HCT116 (cell line): Measurements from ENCODE around the gene TFCP2L1. TPM values are rescaled to one million over a fixed set of nuclear protein-coding genes. Genes with fewer than 3 reads are reported as not detected.

ENCODE experiments used
- ATAC-seq: fragments of 200-7000 bp; cut with Tn5 transposase; 2 replicates; pipeline ENCODE4 v1.9.1; 2020; ENCODE audit warnings: mild to moderate bottlenecking, moderate library complexity
- BruUV-seq: library from RNA; stranded (reverse); fragments of 400-500 nt; replicated peaks from 2 replicates; lab custom pipeline; 2021; lab: Mats Ljungman, UMichigan
- CTCF ChIA-PET: fragments of 300-600 bp; sonication (Branson Sonifier 250); formaldehyde crosslinking; loops from one replicate; lab custom pipeline; 2021; ENCODE audit warnings: antibody characterized with exemption; lab: Charles Lee
- POLR2A ChIA-PET: fragments of 300-600, 350-600 bp; sonication (Branson Sonifier 250); formaldehyde crosslinking; loops from one replicate; lab custom pipeline; 2021; ENCODE audit warnings: antibody characterized with exemption; lab: Charles Lee
- RAD21 ChIA-PET, 2 experiments: fragments of 300-600 bp; sonication (Branson Sonifier 250); formaldehyde crosslinking; loops; one replicate each; lab custom pipeline; 2023; ENCODE audit warnings: low total read pairs in 2 of 2; ENCODE audit not compliant: uncharacterized antibody in 2 of 2, unreplicated experiment in 2 of 2, low non-redundant PET in 1 of 2; lab: Charles Lee
- DNase-seq: peaks from one replicate; pipeline ENCODE4 v3.0.0-alpha.2; 2010; ENCODE audit warnings: low read depth, low spot score
- H2AFZ ChIP-seq: fragments of 200-600 bp; shearing (Covaris generic), sonication (generic); 2 replicates; pipeline ENCODE4 v1.6.1; 2017; ENCODE audit warnings: low read depth, mixed run types, mixed read lengths, antibody characterized with exemption, low read length; ENCODE audit not compliant: poor library complexity, severe bottlenecking
- H3K27ac ChIP-seq: 2 replicates; pipeline ENCODE4 v1.5.1; 2012; ENCODE audit warnings: low read depth, low read length
- H3K27me3 ChIP-seq: fragments of 200-600 bp; sonication (generic); 2 replicates; pipeline ENCODE4 v1.6.1; 2016; ENCODE audit warnings: mixed run types, low read length, mixed read lengths; ENCODE audit not compliant: insufficient read depth
- H3K36me3 ChIP-seq, 2 experiments: fragments of 200-500 bp in 1 of 2; fragments of 200-600 bp in 1 of 2; sonication (Bioruptor generic) in 1 of 2; sonication (generic) in 1 of 2; 2 replicates each; pipeline versions ENCODE4 v1.5.1 to v1.6.1; 2014 to 2016; ENCODE audit warnings: low read length in 2 of 2, inconsistent platforms in 1 of 2, mixed read lengths in 1 of 2, mixed run types in 1 of 2; ENCODE audit not compliant: insufficient read depth in 2 of 2, control insufficient read depth in 1 of 2
- H3K4me1 ChIP-seq, 2 experiments: fragments of 200-600 bp in 1 of 2; sonication (generic) in 1 of 2; 2 replicates each; pipeline versions ENCODE4 v1.5.1 to v1.6.1; 2012 to 2017; ENCODE audit warnings: low read length in 2 of 2, inconsistent platforms in 1 of 2, mild to moderate bottlenecking in 1 of 2, mixed read lengths in 1 of 2, mixed run types in 1 of 2, moderate library complexity in 1 of 2; ENCODE audit not compliant: insufficient read depth in 2 of 2, control insufficient read depth in 1 of 2
- H3K4me2 ChIP-seq: fragments of 200-600 bp; sonication (generic); 2 replicates; pipeline ENCODE4 v1.6.1; 2017; ENCODE audit warnings: mixed run types, low read length, mixed read lengths
- H3K4me3 ChIP-seq, 2 experiments: fragments of 200-600 bp in 1 of 2; sonication (generic) in 1 of 2; replicated peaks in 1 of 2; 2 replicates each; pipeline ENCODE4 v1.5.1; 2011 to 2016; ENCODE audit warnings: low read length in 2 of 2, control low read depth in 1 of 2, low read depth in 1 of 2, mild to moderate bottlenecking in 1 of 2, mixed read lengths in 1 of 2, mixed run types in 1 of 2
- H3K79me2 ChIP-seq: fragments of 200-600 bp; sonication (generic); 2 replicates; pipeline ENCODE4 v1.6.1; 2017; ENCODE audit warnings: mild to moderate bottlenecking, mixed run types, low read length, moderate library complexity, mixed read lengths; ENCODE audit not compliant: insufficient read depth
- H3K9ac ChIP-seq: fragments of 200-600 bp; sonication (generic); 2 replicates; pipeline ENCODE4 v1.6.1; 2016; ENCODE audit warnings: low read length, mixed read lengths
- H3K9me2 ChIP-seq: fragments of 200-600 bp; sonication (generic), shearing (Covaris generic); 2 replicates; pipeline ENCODE4 v1.6.1; 2017; ENCODE audit warnings: mixed run types, mild to moderate bottlenecking, moderate library complexity; ENCODE audit not compliant: insufficient read depth
- H3K9me3 ChIP-seq, 2 experiments: fragments of 200-500 bp in 1 of 2; fragments of 200-600 bp in 1 of 2; sonication (Bioruptor generic) in 1 of 2; sonication (generic) in 1 of 2; 2 replicates each; pipeline ENCODE4 v1.6.1; 2014 to 2017; ENCODE audit warnings: low read length in 2 of 2, mixed read lengths in 2 of 2, inconsistent platforms in 1 of 2, low read depth in 1 of 2, mild to moderate bottlenecking in 1 of 2, mixed run types in 1 of 2, moderate library complexity in 1 of 2; ENCODE audit not compliant: control insufficient read depth in 1 of 2, insufficient read depth in 1 of 2
- H4K20me1 ChIP-seq: fragments of 200-600 bp; sonication (generic), shearing (Covaris generic); 2 replicates; pipeline ENCODE4 v1.6.1; 2017; ENCODE audit warnings: mixed run types, mild to moderate bottlenecking, moderate library complexity; ENCODE audit not compliant: insufficient read depth
- CEBPB ChIP-seq: IDR thresholded peaks from 2 replicates; pipeline ENCODE4 v1.6.1; 2012; ENCODE audit warnings: low read depth
- ELF1 ChIP-seq: IDR thresholded peaks from 2 replicates; pipeline ENCODE4 v1.6.1; 2012; ENCODE audit warnings: low read depth, borderline replicate concordance
- EZH2 ChIP-seq: fragments of 200-600 bp; sonication (generic); IDR thresholded peaks from 2 replicates; pipeline ENCODE4 v1.6.1; 2017; ENCODE audit warnings: antibody characterized with exemption, mixed run types
- FOSL1 ChIP-seq: IDR thresholded peaks from 2 replicates; pipeline ENCODE4 v1.6.1; 2012; ENCODE audit warnings: low read depth
- ZFX ChIP-seq: fragments of 450-650 bp; IDR thresholded peaks from 2 replicates; pipeline ENCODE4 v1.6.1; 2017
- intact Hi-C: fragments of 100-400 bp; cut with micrococcal nuclease; formaldehyde crosslinking; loops from 2 replicates; pipeline ENCODE4 v1.10.0; 2022
- total RNA-seq: library from RNA; stranded (reverse); gene quantifications from one replicate; pipeline ENCODE4 v1.2.1, GENCODE V29; 2021; ENCODE audit not compliant: unreplicated experiment
- TF ChIP-seq, protein P1 (sequence below): IDR thresholded peaks from 2 replicates; pipeline ENCODE4 v1.6.1; 2012; ENCODE audit warnings: low read depth

The TFCP2L1 gene
- total RNA-seq, 1 experiment from 2014 or later: 8.4 TPM

DNA sequence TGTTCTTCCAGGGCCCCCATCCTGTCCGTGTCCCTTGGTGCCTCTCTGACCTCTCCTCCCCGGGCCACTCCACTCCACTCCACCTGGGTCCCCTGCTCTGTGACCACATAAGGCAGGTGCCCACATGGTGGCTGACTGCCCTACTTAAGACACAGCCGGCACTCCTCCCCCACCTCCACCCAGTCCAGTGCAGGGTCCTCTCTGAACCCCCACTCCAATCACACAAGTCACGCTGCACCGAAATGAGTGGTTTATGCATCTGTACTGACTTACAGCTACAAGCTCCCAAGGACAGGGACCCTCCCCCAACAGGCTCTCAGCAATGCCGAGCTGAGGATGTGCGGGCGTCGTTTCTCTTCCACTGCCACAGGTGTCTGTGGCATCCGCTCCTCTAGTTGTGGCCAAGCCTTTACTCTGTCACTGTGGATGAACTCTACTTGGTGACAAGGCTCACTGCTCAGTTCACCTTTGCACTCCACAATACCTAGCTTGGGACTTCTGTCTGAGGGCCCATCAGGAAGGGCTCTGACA, 48.3 kb downstream of the TFCP2L1 start:
- no peak overlapping the region for H3K27ac ChIP-seq
- ChIA-PET POLR2A (no interaction called here), CTCF (no interaction called here), RAD21 (no interaction called here)
- H3K79me2 ChIP-seq: no peaks in the 10 kb centered on the region
- H3K9ac ChIP-seq: no peak overlapping the region
- no peak for DNase-seq
- H3K9me3 ChIP-seq: no peaks in the 10 kb centered on the region
- ATAC-seq: no peak
- TF ChIP-seq ZFX (no peak), ELF1 (no peak), CEBPB (no peak), FOSL1 (no peak), EZH2 (no peak)
- TF ChIP-seq, protein P1, sequence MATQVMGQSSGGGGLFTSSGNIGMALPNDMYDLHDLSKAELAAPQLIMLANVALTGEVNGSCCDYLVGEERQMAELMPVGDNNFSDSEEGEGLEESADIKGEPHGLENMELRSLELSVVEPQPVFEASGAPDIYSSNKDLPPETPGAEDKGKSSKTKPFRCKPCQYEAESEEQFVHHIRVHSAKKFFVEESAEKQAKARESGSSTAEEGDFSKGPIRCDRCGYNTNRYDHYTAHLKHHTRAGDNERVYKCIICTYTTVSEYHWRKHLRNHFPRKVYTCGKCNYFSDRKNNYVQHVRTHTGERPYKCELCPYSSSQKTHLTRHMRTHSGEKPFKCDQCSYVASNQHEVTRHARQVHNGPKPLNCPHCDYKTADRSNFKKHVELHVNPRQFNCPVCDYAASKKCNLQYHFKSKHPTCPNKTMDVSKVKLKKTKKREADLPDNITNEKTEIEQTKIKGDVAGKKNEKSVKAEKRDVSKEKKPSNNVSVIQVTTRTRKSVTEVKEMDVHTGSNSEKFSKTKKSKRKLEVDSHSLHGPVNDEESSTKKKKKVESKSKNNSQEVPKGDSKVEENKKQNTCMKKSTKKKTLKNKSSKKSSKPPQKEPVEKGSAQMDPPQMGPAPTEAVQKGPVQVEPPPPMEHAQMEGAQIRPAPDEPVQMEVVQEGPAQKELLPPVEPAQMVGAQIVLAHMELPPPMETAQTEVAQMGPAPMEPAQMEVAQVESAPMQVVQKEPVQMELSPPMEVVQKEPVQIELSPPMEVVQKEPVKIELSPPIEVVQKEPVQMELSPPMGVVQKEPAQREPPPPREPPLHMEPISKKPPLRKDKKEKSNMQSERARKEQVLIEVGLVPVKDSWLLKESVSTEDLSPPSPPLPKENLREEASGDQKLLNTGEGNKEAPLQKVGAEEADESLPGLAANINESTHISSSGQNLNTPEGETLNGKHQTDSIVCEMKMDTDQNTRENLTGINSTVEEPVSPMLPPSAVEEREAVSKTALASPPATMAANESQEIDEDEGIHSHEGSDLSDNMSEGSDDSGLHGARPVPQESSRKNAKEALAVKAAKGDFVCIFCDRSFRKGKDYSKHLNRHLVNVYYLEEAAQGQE: no peak
- H3K4me3 ChIP-seq: no peak overlapping the region
- no peak overlapping the region for H3K4me2 ChIP-seq
- H3K9me2 ChIP-seq: no peaks in the 10 kb centered on the region
- no peaks in the 10 kb centered on the region for H3K36me3 ChIP-seq
- no TSS peak for BruUV-seq
- intact Hi-C loops: no loop called here
- H2AFZ ChIP-seq: no peak overlapping the region
- H3K27me3 ChIP-seq: no peaks in the 10 kb centered on the region
- H3K4me1 ChIP-seq: peaks cover 0 to 9% of the 10 kb centered on the region in 2 experiments; a peak in 2 of 4 replicates
- no peaks in the 10 kb centered on the region for H4K20me1 ChIP-seq
